Measurements from ENCODE around the gene MTMR3.

Gene MTMR3

GRCh38 chr22:30038219-30038618, 155.2 kb downstream of the MTMR3 start:
- TF ChIP-seq CTCF (conservative IDR thresholded peaks at IDR 0.05; ENCODE audit: low read depth, low read length): no peak
- Histone ChIP-seq H2AFZ (ENCODE audit: low read depth) (no peak overlapping the region), H3K27ac (no peak overlapping the region), H3K79me2 (ENCODE audit: insufficient read depth, low read depth) (no peaks in the 10 kb centered on the region), H3K4me1 (ENCODE audit: low read depth, poor library complexity, severe bottlenecking) (no peaks in the 10 kb centered on the region), H3K36me3 (ENCODE audit: insufficient read depth) (no peaks in the 10 kb centered on the region), H3K27me3 (ENCODE audit: insufficient read depth, low read depth) (no peaks in the 10 kb centered on the region), H4K20me1 (ENCODE audit: insufficient read depth) (no peaks in the 10 kb centered on the region), H3K4me2 (no peak overlapping the region), H3K4me3 (IDR thresholded peaks at IDR 0.05; ENCODE audit: insufficient read depth, low read depth, low read length) (no peak overlapping the region), H3K9ac (no peak overlapping the region)

- Histone ChIP-seq H3K4me1 (ENCODE audit: low read depth, poor library complexity, severe bottlenecking) (no peaks in the 10 kb centered on the region), H3K9ac (no peak overlapping the region), H4K20me1 (ENCODE audit: insufficient read depth) (no peaks in the 10 kb centered on the region), H3K79me2 (ENCODE audit: insufficient read depth, low read depth) (no peaks in the 10 kb centered on the region), H2AFZ (ENCODE audit: low read depth) (no peak overlapping the region), H3K27ac (no peak overlapping the region), H3K4me2 (no peak overlapping the region), H3K4me3 (IDR thresholded peaks at IDR 0.05; ENCODE audit: insufficient read depth, low read depth, low read length) (no peak overlapping the region), H3K27me3 (ENCODE audit: insufficient read depth, low read depth) (no peaks in the 10 kb centered on the region), H3K36me3 (ENCODE audit: insufficient read depth) (no peaks in the 10 kb centered on the region)
- no peak for TF ChIP-seq CTCF (conservative IDR thresholded peaks at IDR 0.05; ENCODE audit: low read depth, low read length)
Observed at GRCh38 chr22:30040499-30041260, 157.7 kb downstream of the MTMR3 start.

GRCh38 chr22:30041475-30041874, 158.5 kb downstream of the MTMR3 start:
- H4K20me1 ChIP-seq (ENCODE audit: insufficient read depth): no peaks in the 10 kb centered on the region
- H3K27ac ChIP-seq: no peak overlapping the region
- no peak overlapping the region for H3K4me2 ChIP-seq
- H3K4me1 ChIP-seq (ENCODE audit: low read depth, poor library complexity, severe bottlenecking): no peaks in the 10 kb centered on the region
- no peak overlapping the region for H3K4me3 ChIP-seq (IDR thresholded peaks at IDR 0.05; ENCODE audit: insufficient read depth, low read depth, low read length)
- no peak overlapping the region for H2AFZ ChIP-seq (ENCODE audit: low read depth)
- no peaks in the 10 kb centered on the region for H3K36me3 ChIP-seq (ENCODE audit: insufficient read depth)
- no peak for TF ChIP-seq CTCF (conservative IDR thresholded peaks at IDR 0.05; ENCODE audit: low read depth, low read length)
- H3K79me2 ChIP-seq (ENCODE audit: insufficient read depth, low read depth): no peaks in the 10 kb centered on the region
- no peak overlapping the region for H3K9ac ChIP-seq
- no peaks in the 10 kb centered on the region for H3K27me3 ChIP-seq (ENCODE audit: insufficient read depth, low read depth)

GRCh38 chr22:30041881-30042280, 158.9 kb downstream of the MTMR3 start:
- no peak overlapping the region for H2AFZ ChIP-seq (ENCODE audit: low read depth)
- H3K4me3 ChIP-seq (IDR thresholded peaks at IDR 0.05; ENCODE audit: insufficient read depth, low read depth, low read length): no peak overlapping the region
- no peak for TF ChIP-seq CTCF (conservative IDR thresholded peaks at IDR 0.05; ENCODE audit: low read depth, low read length)
- no peaks in the 10 kb centered on the region for H3K79me2 ChIP-seq (ENCODE audit: insufficient read depth, low read depth)
- H3K27ac ChIP-seq: no peak overlapping the region
- H3K4me2 ChIP-seq: no peak overlapping the region
- no peaks in the 10 kb centered on the region for H3K4me1 ChIP-seq (ENCODE audit: low read depth, poor library complexity, severe bottlenecking)
- H3K27me3 ChIP-seq (ENCODE audit: insufficient read depth, low read depth): no peaks in the 10 kb centered on the region
- H4K20me1 ChIP-seq (ENCODE audit: insufficient read depth): no peaks in the 10 kb centered on the region
- no peak overlapping the region for H3K9ac ChIP-seq
- no peaks in the 10 kb centered on the region for H3K36me3 ChIP-seq (ENCODE audit: insufficient read depth)
